Measurements from ENCODE around the gene PRCC. TPM values are rescaled to one million over a fixed set of nuclear protein-coding genes. Genes with fewer than 3 reads are reported as not detected.

Gene PRCC
- total and polyA plus RNA-seq, 2 of the 4 experiments (the other 2 are of a cell fraction): 10.6 to 59.6 TPM

- Histone ChIP-seq H3K9me1 (ENCODE audit: insufficient read depth, low read length) (peaks cover 8% of the 10 kb centered on the region; the same call in 1 of the 2 replicates), H4K5ac (ENCODE audit: low read depth, low read length) (peak within 1 kb of the TSS; percentile 90), H2BK20ac (ENCODE audit: low read depth, low read length) (no peak within 1 kb of the TSS; the same call in 1 of the 2 replicates), H3K4me2 (ENCODE audit: low read depth, low read length) (peak within 1 kb of the TSS; percentile 98), H3K56ac (ENCODE audit: extremely low read depth, insufficient read depth, low read length) (peak within 1 kb of the TSS; percentile 92), H4K8ac (ENCODE audit: low read depth in 2 of 2, low read length in 2 of 2) (peak within 1 kb of the TSS; percentile 98 to 99), H3K18ac (ENCODE audit: low read depth, low read length) (peak within 1 kb of the TSS; percentile 64), H3K4ac (ENCODE audit: low read depth, low read length) (peak within 1 kb of the TSS; percentile 99), H2BK15ac (ENCODE audit: low read depth, low read length) (peak within 1 kb of the TSS; percentile 17; the same call in 1 of the 3 replicates), H3K27ac (ENCODE audit: insufficient read depth, low read length) (peak within 1 kb of the TSS; percentile 94), H3K36me3 (ENCODE audit: control insufficient read depth, insufficient read depth, low read length) (peaks cover 19% of the 10 kb centered on the region), H3K23ac (ENCODE audit: low read depth, low read length) (peak within 1 kb of the TSS; percentile 99), H4K20me1 (ENCODE audit: insufficient read depth, low read length) (peaks cover 31% of the 10 kb centered on the region), H2AK9ac (replicated peaks; ENCODE audit: low read depth, low read length, poor library complexity) (peak within 1 kb of the TSS; percentile 98), H2AFZ (replicated peaks; ENCODE audit: low read length, poor library complexity) (peak within 1 kb of the TSS; percentile 97), H2AK5ac (ENCODE audit: low read depth, low read length) (peak within 1 kb of the TSS; percentile 98), H3K9ac (ENCODE audit: low read depth, low read length) (peak within 1 kb of the TSS; percentile 98), H2BK5ac (ENCODE audit: low read depth, low read length, poor library complexity, severe bottlenecking) (peak within 1 kb of the TSS; percentile 71), H3K14ac (replicated peaks; ENCODE audit: low read depth, low read length) (peak within 1 kb of the TSS; percentile 99), H2BK120ac (ENCODE audit: low read depth, low read length) (peak within 1 kb of the TSS; percentile 60), H3K4me1 (ENCODE audit: control insufficient read depth, insufficient read depth, low read length) (peaks cover 8% of the 10 kb centered on the region), H3K27me3 (ENCODE audit: control insufficient read depth, insufficient read depth, low read length) (no peaks in the 10 kb centered on the region), H3K4me3 (ENCODE audit: insufficient read depth, low read depth, low read length) (peak within 1 kb of the TSS; percentile 60), H4K91ac (ENCODE audit: insufficient read depth, low read depth, low read length) (peak within 1 kb of the TSS; percentile 95), H3K9me3 (ENCODE audit: control insufficient read depth, insufficient read depth, low read length) (no peaks in the 10 kb centered on the region), H3K79me1 (ENCODE audit: low read depth in 1 of 2, low read length in 2 of 2) (peaks cover 28 to 57% of the 10 kb centered on the region in 2 experiments)
- ChIA-PET CTCF (interaction anchor here (3.7 to 6.3 kb wide), 2 partner anchors 39 to 132 kb away, joined by 28 to 104 read pairs; partner anchors contain the start of gene NTRK1), POLR2A (ENCODE audit: unreplicated experiment) (interaction anchor here (0.6 to 1.4 kb wide), 4 partner anchors 12 to 166 kb away, joined by 3 to 5 read pairs (median 3); partner anchors contain the start of gene MRPL24)
- in situ Hi-C loops (cut with MboI; ENCODE audit: low sequenced_read_pairs) (no loop called here), dilution Hi-C loops (cut with HindIII; ENCODE audit: low sequenced_read_pairs, unreplicated experiment) (no loop called here), intact Hi-C loops (cut with micrococcal nuclease) (loop anchor here (10.0 kb wide), 2 partner anchors 196 to 224 kb away; partner anchors contain the start of genes LRRC71 and MEF2D)
- WGBS, 2 experiments (ENCODE audit: extremely low coverage in 2 of 2, insufficient read length in 1 of 2): 0% methylated on average over 6 of the region's 57 CpGs; no CpG with 5 or more reads in 1 of the 2 experiments
- ATAC-seq (ENCODE audit: low read depth) (peak; percentile 92), DNase-seq (peak; percentile 99)
- TF ChIP-seq SMC3 (IDR thresholded peaks at IDR 0.05; ENCODE audit: low read depth, low read length) (no peak), CEBPB (IDR thresholded peaks at IDR 0.05; ENCODE audit: low read depth, low read length) (peak; percentile 42), POLR2A (IDR thresholded peaks at IDR 0.05; ENCODE audit: low read depth, low read length) (peak; percentile 89), CHD1 (IDR thresholded peaks at IDR 0.05; ENCODE audit: low read depth, low read length) (no peak), MXI1 (IDR thresholded peaks at IDR 0.05; ENCODE audit: borderline replicate concordance, low read depth, low read length) (peak; percentile 63; the same call in 1 of the 2 replicates), USF2 (IDR thresholded peaks at IDR 0.05; ENCODE audit: low read depth, low read length) (no peak; the same call in 1 of the 2 replicates), CTCF (conservative IDR thresholded peaks at IDR 0.05; ENCODE audit: low read depth, low read length) (no peak), NFE2L2 (IDR thresholded peaks at IDR 0.05; ENCODE audit: low read depth, low read length) (0 out of 2 replicates have a peak, but pooled peaks have one; percentile 4), RAD21 (IDR thresholded peaks at IDR 0.05; ENCODE audit: low read length) (no peak), BHLHE40 (IDR thresholded peaks at IDR 0.05; ENCODE audit: low read depth, low read length) (peak; percentile 100), MAZ (IDR thresholded peaks at IDR 0.05; ENCODE audit: borderline replicate concordance, low read depth, low read length) (peak; percentile 79; the same call in 1 of the 2 replicates)
- TSS peak; percentile 82 for BruUV-seq (replicated peaks)
These were observed 38.5 kb upstream of the PRCC start, which contains the start of gene ISG20L2 for GRCh38 chr1:156728599-156729462. TSS of gene ISG20L2 (minus strand) at chr1:156728766. CDS start at chr1:156727652, 1,114 bp downstream.

Measured in IMR-90 (cell line).